ENCODE results near the gene HTRA2.

Gene HTRA2

DNA sequence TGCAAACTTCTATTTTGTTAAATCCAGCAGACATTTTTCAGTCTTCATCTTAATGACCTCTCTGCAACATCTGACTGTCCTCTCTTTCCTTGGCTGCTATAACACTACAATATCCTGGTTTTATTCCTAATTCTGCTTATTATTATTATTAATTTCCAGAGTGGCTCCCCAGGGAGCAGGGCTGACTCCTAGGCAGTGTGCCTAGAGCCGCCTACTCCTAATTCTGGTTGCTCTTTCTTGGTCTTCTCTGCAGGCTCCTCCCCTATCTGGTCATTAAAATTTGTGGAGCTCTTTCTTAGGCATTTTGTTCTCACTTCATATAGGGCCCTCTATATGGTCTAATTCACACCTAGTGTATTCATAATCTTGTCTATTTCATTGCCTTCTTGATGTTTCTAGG, 13.2 kb downstream of the HTRA2 start:
- DNase-seq (ENCODE audit: low read depth in 2 of 2) = no peak

GRCh38 chr2:74544634-74545033, 14.9 kb downstream of the HTRA2 start:
- DNase-seq (ENCODE audit: low read depth in 2 of 2) = no peak

GRCh38 chr2:74546004-74546403, 16.3 kb downstream of the HTRA2 start:
- no peak for DNase-seq (ENCODE audit: low read depth in 2 of 2)

DNA sequence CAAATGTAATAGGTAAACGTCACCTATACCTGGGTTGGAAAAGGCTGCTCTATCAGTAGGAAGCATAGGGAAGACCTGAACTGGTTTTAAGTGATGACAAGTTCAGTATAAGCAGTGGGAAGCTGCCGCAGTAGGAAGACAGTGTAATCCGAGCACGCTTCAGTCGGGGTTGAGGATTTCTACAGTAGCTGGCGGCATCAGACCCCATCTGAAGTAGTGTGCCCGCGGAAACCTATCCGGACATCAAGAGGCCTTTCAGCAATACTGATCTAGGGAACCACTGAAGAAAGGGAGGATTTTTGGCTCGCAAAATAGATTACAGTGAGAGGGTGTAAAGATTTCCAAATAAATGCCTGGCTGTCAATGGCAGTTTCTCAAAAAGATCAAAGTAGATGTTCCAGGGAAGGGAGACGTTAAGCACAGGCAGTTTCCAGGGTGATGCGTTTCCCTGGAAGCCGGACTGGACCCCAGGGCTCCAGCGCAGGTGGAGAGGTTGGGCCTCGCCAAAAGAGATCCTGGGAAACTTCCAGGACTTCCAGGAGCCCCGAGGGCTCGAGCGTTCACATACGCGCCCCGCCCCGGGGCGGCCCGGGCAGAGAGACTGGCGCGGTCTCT, 18.7 kb downstream of the HTRA2 start:
- DNase-seq (ENCODE audit: low read depth in 2 of 2) = no peak

DNA sequence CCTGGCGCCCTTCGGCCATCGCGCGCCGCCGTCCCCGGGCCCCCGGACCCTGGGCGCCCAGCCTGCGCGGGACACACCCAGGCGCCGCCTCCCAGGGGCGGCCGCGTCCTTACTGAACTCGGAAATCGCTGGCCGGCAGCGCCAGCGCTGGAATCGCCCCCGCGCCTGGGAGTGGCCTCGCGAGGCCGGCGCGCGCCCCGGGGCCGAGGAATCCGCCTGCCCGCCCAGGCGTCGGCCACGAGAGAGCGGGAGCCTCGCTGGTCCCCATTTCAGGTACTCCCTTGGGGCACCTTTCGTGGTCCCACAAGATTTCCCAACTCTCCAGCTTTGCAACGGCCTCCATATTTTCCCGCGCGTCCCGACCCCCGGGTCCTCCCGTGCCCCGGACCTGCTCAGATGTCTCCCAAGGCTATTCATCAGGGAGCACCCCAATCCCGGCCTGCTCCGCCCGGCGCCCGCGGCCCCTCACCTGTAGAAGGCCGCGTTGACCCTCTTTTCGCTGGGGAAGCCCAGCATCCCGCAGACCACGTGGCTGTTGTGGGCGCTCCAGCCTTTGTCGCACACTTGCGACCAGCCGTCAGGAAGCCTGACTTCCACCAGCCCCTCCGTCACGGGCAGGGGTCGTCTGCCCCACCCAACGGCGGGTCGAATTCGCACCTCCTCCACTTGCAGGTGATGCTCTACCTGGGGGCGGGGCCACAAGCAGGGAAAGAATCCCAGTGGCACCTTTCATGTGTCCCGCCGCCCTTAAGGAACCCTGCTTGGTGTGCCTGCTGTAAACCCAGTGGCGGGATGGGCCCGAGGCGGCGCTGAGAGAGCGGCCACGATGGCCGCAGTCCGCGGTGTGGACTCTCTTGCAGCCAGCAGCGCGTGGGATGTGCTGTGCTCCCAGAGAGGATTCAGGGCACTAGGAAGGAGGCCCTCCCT, 19.4 kb downstream of the HTRA2 start:
- DNase-seq (ENCODE audit: low read depth in 2 of 2) = no peak

- no peak for DNase-seq (ENCODE audit: low read depth in 2 of 2)
Observed at GRCh38 chr2:74550231-74550630, 20.5 kb downstream of the HTRA2 start.

GRCh38 chr2:74551530-74551929, 21.8 kb downstream of the HTRA2 start:
- no peak for DNase-seq (ENCODE audit: low read depth in 2 of 2)

- DNase-seq (ENCODE audit: low read depth in 2 of 2) = no peak
Observed at GRCh38 chr2:74551942-74552913, 22.5 kb downstream of the HTRA2 start.

DNA sequence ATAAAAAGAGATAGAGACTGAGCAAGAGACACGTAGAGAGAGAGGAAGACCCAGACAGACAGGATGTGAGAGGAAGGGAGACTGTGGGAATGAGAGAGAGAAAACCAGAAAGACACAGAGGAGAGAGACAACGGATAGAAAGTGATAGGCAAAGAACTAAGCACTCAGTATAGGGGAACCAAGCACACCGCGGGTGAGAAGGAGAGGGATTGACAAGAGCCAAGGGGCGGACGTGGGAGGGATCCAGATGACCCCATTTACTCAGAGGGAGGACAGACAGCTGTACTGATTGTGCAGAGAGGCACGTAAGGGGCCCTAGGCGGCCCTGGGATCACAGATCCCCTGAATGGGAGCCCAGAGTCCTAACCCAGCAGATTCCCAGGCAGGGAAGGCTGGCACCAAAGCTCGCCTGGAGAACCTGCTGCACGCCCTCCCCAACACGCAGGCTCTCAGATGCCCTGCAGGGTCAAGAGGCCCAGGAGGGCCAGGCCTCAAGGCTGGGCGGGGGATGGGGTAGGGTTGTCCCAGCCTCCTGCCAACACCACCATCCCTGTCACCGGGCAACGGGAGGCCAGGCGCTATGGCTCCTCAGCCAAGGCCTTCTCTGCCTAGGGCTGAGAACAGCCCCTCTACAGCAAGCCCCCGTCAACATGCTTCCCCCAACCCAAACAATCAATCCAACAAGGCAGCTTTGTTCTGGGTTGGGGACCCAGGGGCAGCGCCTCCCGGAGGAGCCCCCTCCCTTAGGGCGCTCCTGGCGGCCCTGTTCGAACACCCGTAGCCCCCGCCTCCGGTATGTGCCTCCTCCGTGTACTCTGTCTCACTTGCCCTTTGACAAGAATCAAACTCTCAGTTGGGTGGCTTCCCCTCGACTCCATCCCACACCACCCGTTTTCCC, 23.4 kb downstream of the HTRA2 start:
- no peak for DNase-seq (ENCODE audit: low read depth in 2 of 2)

GRCh38 chr2:74553892-74554819, 24.4 kb downstream of the HTRA2 start, which contains the start of the genes DOK1 and LOXL3:
Gene DOK1 (plus strand): TSS chr2:74554720. CDS start chr2:74554755, 35 bp downstream.
Gene LOXL3 (minus strand): TSS chr2:74553942. CDS start chr2:74552634, 1,308 bp downstream.
- peak; percentile 75 to 80 for DNase-seq (ENCODE audit: low read depth in 2 of 2)

GRCh38 chr2:74554820-74555531, 25.2 kb downstream of the HTRA2 start:
- DNase-seq (ENCODE audit: low read depth in 2 of 2) = peak; percentile 27 to 30

DNA sequence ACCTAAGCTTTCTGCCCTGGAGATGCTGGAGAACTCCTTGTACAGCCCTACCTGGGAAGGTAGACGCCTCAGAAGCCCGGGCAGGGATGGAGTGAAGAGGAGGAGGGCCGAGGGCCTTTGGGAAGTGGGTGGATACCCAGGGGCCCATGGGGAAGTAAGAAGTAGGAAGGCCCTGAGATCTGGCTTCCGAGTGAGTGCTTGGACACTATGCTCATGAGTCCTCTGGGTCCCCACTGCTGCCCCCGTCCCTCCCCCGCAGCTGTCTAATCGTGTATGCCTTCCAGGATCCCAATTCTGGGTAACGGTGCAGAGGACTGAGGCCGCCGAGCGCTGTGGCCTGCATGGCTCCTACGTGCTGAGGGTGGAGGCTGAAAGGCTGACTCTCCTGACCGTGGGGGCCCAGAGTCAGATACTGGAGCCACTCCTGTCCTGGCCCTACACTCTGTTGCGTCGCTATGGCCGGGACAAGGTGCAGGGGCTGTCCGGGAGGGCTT, 25.9 kb downstream of the HTRA2 start:
- no peak for DNase-seq (ENCODE audit: low read depth in 2 of 2)

GRCh38 chr2:74556159-74556558, 26.4 kb downstream of the HTRA2 start:
- no peak for DNase-seq (ENCODE audit: low read depth in 2 of 2)

GRCh38 chr2:74556831-74557370, 27.2 kb downstream of the HTRA2 start:
- DNase-seq (ENCODE audit: low read depth in 2 of 2) = no peak

DNA sequence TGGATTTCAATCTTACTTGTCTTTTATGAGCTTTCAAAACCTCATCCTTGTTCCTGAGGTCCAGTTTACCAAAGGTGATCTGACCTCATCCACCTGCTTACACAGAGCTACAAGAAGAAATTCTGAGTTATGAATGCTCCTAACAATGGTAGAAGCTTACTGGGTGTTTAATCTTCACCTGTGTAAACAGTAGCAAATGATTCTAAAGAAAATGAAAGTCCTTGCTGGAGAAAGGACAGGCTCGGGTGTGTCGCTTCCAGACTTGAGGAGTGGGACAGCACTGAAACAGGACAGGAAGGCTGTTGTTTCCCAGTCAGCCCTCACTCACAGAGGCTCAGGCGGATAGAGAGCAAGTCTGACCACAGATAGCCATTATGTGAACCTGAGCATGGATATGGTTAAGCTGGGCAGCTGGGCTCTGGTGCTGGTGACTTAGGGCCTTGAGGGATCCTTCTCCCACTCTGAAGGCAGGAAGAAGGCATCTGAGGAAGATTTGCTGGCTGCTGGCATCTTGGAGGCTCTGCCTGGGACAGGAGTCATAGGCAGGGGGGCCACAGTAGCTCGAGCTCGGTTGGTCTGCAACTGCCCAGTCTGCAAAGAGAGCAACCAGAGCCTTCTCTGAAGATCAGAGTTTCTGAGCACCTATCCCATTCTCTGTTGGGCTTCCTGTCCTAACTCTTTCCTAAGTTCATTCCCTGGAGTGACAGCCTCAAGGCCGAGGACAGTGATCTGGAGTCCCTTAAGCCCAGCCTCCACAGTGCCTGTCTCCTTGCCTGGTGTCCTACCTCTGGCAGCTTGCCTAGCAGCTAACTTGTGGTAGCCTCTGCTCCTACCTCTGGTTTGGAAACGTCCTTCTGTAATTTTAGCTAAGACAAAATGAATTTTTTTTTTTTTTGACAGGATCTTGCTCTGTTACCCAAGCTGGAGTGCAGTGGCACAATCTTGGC, 28.8 kb downstream of the HTRA2 start:
- DNase-seq (ENCODE audit: low read depth in 2 of 2) = no peak

DNA sequence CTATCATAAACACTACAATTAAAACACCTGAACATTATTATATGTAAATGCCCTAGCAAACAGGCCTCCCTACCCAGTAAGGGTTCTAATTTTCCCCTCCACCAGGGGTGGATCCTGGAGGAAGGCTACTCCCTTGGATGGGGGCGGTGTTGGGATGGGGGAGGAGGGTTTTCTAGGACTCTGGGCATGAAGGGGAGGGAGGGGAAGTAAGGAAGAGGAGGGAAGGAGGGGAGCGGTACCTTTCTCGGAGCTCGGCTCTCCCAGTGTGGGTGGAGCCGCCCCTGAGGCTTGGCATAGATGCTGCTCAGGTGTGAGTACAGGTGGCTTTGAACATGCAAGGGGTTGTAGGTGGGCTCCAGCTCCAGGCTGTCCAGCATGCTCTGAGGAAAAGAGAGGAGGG, 30.2 kb downstream of the HTRA2 start:
- no peak for DNase-seq (ENCODE audit: low read depth in 2 of 2)

DNA sequence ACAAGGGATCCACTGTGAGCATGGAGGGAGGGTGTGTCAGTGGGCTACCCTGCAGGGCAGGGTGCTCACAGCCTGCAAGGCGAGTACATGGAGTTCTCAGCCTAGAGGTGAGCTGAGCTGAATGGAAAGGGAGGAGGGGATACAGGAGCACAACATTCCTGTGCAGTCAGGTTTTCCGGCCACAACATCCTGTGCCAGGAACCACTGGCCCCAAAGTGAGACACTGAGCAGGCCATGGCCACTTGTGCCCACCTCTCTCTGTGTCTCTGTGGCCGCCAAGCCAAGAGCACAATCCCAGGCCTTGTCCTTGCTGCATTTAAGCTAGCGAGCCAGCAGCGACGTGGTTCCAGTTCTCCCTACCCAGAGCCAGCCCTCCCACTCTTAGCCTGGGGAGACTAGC, 30.9 kb downstream of the HTRA2 start:
- no peak for DNase-seq (ENCODE audit: low read depth in 2 of 2)

Measured in stimulated activated CD8-positive, alpha-beta memory T cell treated with anti-CD3 and anti-CD28 coated beads, Interleukin-2, amount 100 ng/mL, for 48 hours (primary cell).